Right atrium auricular region (tissue), 2 donors: ENCODE data around the gene EIF4E3. TPM values are rescaled to one million over a fixed set of nuclear protein-coding genes. Genes with fewer than 3 reads are reported as not detected.

Source experiments
- DNase-seq: peaks from one replicate; pipeline ENCODE4 v3.0.0-alpha.2; 2019; ENCODE audit warnings: low spot score
- H3K27ac ChIP-seq, 2 donors: fragments of 200-600 bp; sonication (generic); 1 replicate in 1 of 2; 2 replicates in 1 of 2; pipeline ENCODE4 v1.5.1; 2016 to 2019
- H3K27me3 ChIP-seq, 2 donors: fragments of 200-600 bp; sonication (generic); one replicate each; pipeline versions ENCODE4 v1.5.1 to v1.6.0; 2017 to 2019
- H3K36me3 ChIP-seq: fragments of 200-600 bp; sonication (generic); one replicate; pipeline ENCODE4 v1.5.1; 2016
- H3K4me1 ChIP-seq, 2 donors: fragments of 200-600 bp; sonication (generic); one replicate each; pipeline versions ENCODE4 v1.5.1 to v1.6.0; 2017 to 2019
- H3K4me3 ChIP-seq, 2 donors: fragments of 200-600 bp; sonication (generic); 1 replicate in 1 of 2; 2 replicates in 1 of 2; pipeline ENCODE4 v1.5.1; 2017 to 2019; ENCODE audit warnings: mild to moderate bottlenecking in 1 of 2, moderate library complexity in 1 of 2
- H3K9me3 ChIP-seq, 2 donors: fragments of 200-600 bp; sonication (generic); one replicate each; pipeline ENCODE4 v1.5.1; 2019
- CTCF ChIP-seq, 2 donors: fragments of 200-600 bp; sonication (generic); IDR thresholded peaks; one replicate each; pipeline ENCODE4 v1.5.1; 2019; ENCODE audit warnings: antibody characterized with exemption in 2 of 2
- total RNA-seq, 2 donors: library from RNA; depleted of rRNA; stranded (reverse); fragments of >200 nt; gene quantifications; one replicate each; pipeline ENCODE4 v1.1.0, GENCODE V29; 2016

The EIF4E3 gene
- total RNA-seq, 2 donors from 2014 or later: 18.2 to 23.3 TPM

DNA sequence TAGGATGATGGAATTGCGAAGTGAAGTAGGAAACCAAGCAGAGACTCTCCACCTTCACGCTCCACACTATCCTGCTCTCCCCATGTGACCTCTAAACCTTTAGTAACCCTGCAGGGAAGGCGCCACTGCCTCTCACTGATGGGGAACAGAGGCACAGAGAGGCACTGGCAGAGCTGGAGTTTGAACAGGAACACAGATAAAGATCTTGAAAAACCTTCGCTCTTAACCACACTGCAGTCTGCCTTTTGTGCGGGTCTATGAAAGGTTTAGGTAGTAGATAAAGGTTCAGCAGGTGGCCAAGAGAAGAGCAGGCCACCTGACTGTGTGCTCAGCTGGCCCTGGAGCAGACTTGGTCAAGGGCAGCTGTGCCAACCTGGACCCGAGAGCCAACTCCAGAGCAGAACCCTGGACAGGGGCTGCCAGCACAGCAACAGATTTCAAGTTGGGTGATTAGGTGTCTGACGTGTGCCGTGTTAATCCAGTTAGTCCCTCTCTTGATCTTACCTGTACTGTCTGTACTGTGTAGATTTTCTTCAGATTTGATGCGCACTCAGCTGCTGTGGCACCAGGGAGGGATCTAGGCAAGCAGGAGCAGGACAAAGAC lies 15.2 kb downstream of the EIF4E3 start:
- H3K27ac ChIP-seq: no peak overlapping the region
- no peak for TF ChIP-seq CTCF (IDR thresholded peaks at IDR 0.05)
- no peak overlapping the region for H3K4me3 ChIP-seq
- DNase-seq: no peak
- H3K9me3 ChIP-seq: no peaks in the 10 kb centered on the region
- H3K4me1 ChIP-seq: peaks cover 0 to 6% of the 10 kb centered on the region in 2 donors
- H3K36me3 ChIP-seq: peaks cover 8% of the 10 kb centered on the region
- no peaks in the 10 kb centered on the region for H3K27me3 ChIP-seq

GRCh38 chr3:71708476-71709105 lies 16.6 kb downstream of the EIF4E3 start:
- Histone ChIP-seq H3K9me3 (no peaks in the 10 kb centered on the region), H3K4me3 (no peak overlapping the region), H3K4me1 (peaks cover 0 to 6% of the 10 kb centered on the region in 2 donors), H3K36me3 (peaks cover 8% of the 10 kb centered on the region), H3K27me3 (no peaks in the 10 kb centered on the region), H3K27ac (no peak overlapping the region)
- TF ChIP-seq CTCF (IDR thresholded peaks at IDR 0.05): no peak
- no peak for DNase-seq

DNA sequence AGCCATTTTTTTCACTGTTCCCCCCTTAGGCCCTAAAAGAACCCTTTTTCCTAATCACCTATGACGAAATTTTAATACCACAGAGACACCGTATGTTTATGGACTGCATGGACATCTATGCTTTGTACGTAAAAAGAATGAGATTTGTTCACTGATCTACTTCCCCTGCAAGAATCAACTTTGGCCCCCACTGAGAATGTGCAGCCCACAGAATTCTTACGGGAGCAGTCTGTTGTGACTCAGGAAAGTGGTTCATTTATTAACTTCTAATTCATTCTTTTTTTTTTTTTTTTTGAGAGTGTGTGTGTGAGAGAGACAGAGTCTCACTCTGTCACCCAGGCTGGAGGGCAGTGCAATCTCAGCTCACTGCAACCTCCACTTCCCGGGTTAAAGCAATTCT lies 17.6 kb downstream of the EIF4E3 start:
- H3K27ac ChIP-seq: no peak overlapping the region
- peaks cover 0 to 6% of the 10 kb centered on the region in 2 donors for H3K4me1 ChIP-seq
- H3K9me3 ChIP-seq: no peaks in the 10 kb centered on the region
- no peak for DNase-seq
- H3K4me3 ChIP-seq: no peak overlapping the region
- peaks cover 8% of the 10 kb centered on the region for H3K36me3 ChIP-seq
- no peaks in the 10 kb centered on the region for H3K27me3 ChIP-seq
- TF ChIP-seq CTCF (IDR thresholded peaks at IDR 0.05): no peak

DNA sequence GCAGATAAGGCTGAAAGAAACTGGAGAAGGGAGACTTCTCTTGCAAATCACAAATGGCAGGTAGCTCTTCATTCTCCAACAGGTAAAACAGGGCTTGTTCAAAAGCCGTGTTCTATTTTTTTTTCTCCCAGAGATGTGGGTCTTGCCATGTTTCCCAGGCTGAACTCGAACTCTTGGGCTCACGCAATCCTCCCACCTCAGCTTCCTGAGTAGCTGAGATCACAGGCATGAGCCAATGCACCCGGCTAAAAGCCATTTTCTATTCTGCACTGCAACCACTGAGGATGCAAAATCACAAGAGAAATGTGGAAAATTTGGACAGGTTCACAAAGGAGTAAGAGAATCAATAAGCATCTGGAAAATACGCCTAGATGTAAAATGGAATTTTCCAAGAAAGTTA lies 19.5 kb downstream of the EIF4E3 start:
- no peaks in the 10 kb centered on the region for H3K27me3 ChIP-seq
- DNase-seq: no peak
- H3K9me3 ChIP-seq: no peaks in the 10 kb centered on the region
- H3K4me3 ChIP-seq: no peak overlapping the region
- H3K36me3 ChIP-seq: peaks cover 8% of the 10 kb centered on the region
- no peak for TF ChIP-seq CTCF (IDR thresholded peaks at IDR 0.05)
- H3K27ac ChIP-seq: no peak overlapping the region
- peaks cover 0 to 6% of the 10 kb centered on the region in 2 donors for H3K4me1 ChIP-seq

- Histone ChIP-seq H3K27ac (no peak overlapping the region), H3K4me3 (no peak overlapping the region), H3K4me1 (peaks cover 0 to 6% of the 10 kb centered on the region in 2 donors), H3K9me3 (no peaks in the 10 kb centered on the region), H3K27me3 (no peaks in the 10 kb centered on the region), H3K36me3 (peaks cover 6% of the 10 kb centered on the region)
- DNase-seq: no peak
- no peak for TF ChIP-seq CTCF (IDR thresholded peaks at IDR 0.05)
These were observed 20.3 kb downstream of the EIF4E3 start for GRCh38 chr3:71704915-71705314.
